Putamen (tissue), 1 donor: ENCODE data around the gene ZNF521.

Experiments used
- DNase-seq: peaks from one replicate; pipeline ENCODE4 v3.0.0-alpha.2; 2016; ENCODE audit warnings: low spot score

ZNF521 gene

GRCh38 chr18:25250474-25250851 is 101.5 kb downstream of the ZNF521 start:
- no peak for DNase-seq

GRCh38 chr18:25248755-25249154 is 103.2 kb downstream of the ZNF521 start:
- DNase-seq = no peak

- DNase-seq = no peak
Measured at GRCh38 chr18:25247725-25248124, 104.2 kb downstream of the ZNF521 start.

DNA sequence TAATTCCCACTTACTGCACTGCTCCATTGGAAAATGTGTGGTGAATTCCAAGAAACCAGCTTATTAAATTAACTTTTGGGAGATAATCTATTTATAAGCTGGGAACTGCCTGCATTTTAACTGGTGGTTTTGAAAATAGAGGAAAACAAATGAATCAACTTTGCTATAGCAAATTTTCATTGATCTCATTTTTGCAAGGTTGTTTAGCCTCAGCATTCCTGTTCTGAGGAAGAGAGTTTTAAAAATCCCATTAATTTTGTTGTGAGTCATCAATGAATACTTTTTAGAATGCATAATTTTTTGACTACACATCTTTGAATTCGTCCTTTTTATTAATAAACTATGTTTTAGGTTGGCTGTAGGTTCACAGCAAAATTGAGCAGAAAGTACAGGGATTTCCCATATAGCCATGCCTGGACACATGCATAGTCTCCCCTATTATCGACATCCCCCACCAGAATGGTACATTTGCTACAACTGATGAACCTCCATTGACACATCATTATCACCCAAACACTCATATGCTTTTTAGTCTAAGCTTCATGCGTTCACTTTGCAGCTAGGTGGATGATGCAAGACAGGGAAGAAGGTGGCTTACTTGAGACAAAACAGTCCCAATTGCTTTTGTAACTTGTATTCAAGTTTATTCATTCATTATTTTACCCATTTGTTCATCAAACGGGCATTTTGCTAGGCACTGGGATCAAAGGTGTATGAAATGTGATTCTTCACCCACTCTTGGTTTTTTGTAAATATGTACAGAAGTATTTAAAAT is 106.9 kb downstream of the ZNF521 start:
- no peak for DNase-seq

GRCh38 chr18:25244170-25244569 is 107.8 kb downstream of the ZNF521 start:
- no peak for DNase-seq

DNA sequence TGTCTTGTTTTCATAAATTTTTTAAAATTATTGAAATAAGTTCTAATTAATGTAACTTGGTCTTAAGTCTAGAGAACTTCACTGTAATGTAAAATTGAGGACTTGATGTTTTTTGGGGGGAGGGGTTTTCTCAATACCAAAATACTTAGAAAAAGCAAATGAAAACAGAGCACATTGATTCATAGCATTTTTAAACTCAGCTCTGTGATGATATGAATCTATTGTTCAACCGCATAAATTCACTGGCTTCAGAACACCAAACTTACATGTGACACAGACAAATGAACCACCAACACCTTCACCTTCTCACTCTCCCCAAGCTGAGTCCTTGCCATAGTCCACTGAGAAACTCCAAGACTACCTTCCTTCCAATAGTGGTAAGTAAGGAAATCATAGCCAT is 108.2 kb downstream of the ZNF521 start:
- no peak for DNase-seq

- DNase-seq = no peak
Measured at GRCh38 chr18:25243257-25243656, 108.7 kb downstream of the ZNF521 start.

DNA sequence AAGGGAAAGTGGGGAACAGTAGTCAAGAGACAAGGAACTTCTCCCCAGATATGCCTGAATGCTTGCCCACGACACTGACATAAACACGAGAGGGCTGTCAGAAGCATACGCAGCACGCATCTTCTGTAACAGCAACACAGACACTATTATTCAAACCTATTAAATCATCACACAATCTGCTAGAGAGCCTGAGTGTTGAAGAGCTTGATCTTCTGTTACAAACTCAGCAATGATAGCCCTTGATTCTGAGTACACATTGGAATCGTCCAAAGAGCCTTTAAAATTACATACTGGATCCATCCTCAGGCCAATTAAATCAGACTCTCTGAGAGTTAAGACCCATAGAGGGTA is 111.6 kb downstream of the ZNF521 start:
- DNase-seq = no peak

GRCh38 chr18:25239581-25240419 is 112.2 kb downstream of the ZNF521 start:
- DNase-seq = no peak

DNA sequence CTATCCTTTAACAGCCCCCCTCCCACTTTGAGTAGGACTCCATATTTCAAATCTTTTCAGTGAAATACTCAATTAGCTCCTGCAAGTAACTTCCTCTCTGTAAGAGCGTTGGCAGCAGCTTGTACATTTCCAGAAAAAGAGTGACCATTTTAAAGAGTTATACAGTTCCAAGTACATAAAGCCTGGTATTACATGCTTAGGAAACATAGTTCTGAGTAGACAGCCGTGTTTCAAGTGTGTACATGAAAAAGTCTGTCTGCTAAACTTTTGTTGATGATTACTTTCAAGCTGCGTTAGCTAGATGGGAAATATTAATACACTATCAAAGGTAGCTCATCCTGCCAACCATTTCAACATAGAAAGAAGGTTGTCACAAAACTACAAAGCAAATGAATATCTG is 112.8 kb downstream of the ZNF521 start:
- DNase-seq = no peak

GRCh38 chr18:25237571-25238267 is 114.2 kb downstream of the ZNF521 start:
- DNase-seq = no peak

DNA sequence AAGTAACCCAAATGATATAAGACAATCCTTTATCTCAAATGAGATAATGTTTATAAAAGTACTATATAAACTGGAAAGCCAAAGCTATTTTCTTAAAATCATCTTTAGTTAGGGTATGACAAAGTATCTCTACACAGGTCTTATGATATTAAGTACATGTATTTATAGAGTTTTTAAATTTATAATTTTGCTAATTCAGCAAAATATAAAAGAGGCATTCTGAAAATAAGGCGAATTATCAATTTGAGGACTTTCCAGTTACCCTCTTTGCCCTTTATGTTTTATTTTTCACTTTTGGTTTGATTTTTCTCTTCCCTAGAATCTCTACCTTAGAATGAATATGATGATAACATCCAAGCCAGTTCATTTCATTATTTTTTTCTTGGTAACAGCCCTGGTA is 115.2 kb downstream of the ZNF521 start:
- DNase-seq = no peak

DNA sequence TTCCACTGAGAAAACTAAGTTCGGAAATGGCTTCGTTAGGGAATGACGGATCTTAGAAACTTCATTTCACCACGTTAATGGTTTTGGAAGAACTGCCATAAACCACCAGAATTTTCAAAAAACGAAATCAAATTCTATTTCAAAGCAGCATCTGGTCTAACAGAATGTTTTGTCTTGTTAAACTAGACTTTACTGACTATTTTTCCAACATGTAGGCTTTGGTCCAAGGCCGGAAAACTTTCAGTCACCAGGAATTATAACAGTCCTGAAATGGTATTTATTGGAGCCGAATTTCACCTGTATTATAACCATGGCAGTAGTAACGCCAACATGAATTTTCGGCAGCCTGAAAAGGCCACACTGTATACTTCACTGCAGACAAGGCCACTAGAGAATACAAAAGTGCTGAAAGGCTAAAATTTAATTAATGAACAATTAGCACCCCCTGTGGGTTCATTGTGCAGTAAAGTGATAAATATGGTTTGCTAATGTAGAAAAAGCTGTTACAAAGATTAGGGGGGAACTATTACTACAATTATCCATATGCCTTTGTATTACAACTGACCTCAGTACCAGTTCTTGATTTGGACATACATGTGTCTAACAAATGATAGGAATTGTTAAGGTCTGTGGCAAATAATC is 116.4 kb downstream of the ZNF521 start:
- no peak for DNase-seq

DNA sequence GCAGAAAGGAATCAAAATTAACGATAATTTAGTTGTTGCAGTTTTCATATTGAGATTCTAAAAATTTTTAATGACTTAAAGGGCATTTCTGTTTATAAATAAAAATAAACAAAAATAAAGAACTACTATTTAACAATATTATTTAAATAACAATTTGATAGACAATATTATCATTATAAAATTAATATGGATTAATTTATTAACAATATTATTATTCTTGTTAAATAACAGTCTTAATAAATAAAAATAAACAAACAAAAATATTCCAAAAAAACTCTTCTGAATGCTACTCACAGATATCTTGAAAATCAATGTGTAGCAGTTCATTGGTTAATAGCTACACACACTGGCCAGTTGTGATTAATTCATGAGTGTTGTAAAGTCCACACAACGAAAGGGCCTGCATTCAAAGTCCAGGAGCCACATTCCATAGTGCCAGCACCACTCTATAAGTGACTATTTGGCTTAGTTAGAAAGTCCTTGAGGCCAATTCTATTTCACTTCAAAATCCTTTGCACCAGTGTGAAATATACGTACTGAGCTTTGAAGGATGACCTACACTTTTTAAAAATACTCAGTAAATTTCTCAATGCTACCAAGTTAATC is 117.1 kb downstream of the ZNF521 start:
- no peak for DNase-seq

DNA sequence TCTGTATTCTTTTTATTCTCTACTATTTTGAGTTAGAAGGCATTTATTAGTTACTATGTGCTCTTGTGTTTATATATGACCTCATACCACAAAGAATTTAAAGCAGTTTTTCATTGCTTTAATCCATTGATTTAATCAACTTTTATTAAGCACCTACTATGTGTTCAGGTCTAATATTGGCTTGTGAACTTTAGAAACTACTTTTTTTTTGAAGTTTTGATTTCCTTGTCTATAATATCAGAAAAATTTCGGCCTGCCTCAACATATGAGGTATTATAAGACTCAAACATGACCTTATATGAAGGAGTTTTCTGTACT is 117.7 kb downstream of the ZNF521 start:
- no peak for DNase-seq

DNA sequence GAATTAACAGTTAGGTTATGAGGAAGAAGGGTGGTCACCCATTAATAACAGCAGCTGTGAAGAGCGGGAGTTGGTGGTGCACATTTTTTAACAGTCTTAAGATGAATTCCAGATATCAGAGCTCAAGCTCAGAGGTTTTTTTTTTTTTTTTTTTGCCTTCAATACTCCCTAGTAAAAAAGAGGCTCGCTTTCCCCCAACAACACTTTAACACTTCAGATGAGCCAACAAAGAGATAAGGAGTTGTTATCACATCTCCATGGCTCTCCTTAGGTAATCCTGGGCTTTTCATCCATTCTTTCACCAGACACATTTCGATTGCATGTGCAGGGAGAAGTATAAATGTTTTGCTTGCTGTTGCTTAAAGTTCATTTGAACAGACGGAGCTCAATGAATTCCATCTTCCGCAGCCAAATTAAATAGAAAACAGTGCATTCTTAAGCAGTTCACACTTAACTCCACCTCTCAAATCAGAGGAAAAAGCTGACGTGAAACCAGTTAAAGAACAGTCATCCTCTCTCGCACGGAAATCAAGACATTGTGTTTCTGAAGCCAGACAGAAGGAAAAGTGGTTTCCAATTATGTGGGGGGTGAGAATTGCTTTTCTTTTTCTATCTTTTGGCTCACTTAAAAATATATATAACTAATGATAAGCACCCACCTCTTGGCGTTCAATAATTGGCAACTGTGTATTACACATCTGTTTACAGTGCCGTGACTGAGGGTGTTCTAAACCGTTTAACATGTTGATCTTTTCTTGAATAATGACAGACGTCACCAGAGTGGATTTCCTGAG is 118.2 kb downstream of the ZNF521 start:
- no peak for DNase-seq

- peak; percentile 14 for DNase-seq
Measured at GRCh38 chr18:25231327-25231691, 120.7 kb downstream of the ZNF521 start.

DNA sequence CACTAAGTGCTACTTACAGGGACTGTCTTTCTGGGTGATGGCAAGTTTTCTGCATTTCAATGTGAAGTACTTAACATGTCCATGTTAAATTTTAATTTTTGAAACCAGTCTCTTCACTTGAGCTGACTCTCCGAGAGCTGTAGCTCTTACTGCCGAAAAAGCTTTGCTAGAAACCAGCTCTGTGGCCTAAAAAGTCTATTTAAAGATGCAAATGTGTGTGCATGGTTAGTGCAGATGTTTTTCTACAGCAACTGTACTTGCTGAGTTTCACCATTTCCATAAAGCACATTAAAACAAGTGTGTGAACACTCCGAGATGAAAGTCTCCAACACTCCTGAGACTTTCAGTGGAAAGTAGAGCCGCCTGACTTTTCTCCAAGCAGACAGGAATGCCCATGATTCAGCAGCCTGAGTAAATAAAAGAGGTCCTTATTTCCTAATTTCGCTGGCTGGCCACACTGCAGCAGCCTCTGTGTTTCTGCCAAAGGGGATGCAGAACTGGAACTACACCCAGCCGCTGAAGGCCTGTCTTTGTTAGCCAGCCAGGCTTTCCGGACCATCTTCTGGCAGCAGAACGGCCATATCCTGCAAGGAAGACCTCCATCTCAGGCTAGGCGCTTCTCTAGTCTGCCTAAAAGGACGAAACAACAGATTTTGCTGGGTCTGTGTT is 121.2 kb downstream of the ZNF521 start:
- DNase-seq = peak; percentile 89

GRCh38 chr18:25229920-25230319 is 122.0 kb downstream of the ZNF521 start:
- DNase-seq = no peak

- no peak for DNase-seq
Measured at GRCh38 chr18:25229081-25229480, 122.9 kb downstream of the ZNF521 start.

DNA sequence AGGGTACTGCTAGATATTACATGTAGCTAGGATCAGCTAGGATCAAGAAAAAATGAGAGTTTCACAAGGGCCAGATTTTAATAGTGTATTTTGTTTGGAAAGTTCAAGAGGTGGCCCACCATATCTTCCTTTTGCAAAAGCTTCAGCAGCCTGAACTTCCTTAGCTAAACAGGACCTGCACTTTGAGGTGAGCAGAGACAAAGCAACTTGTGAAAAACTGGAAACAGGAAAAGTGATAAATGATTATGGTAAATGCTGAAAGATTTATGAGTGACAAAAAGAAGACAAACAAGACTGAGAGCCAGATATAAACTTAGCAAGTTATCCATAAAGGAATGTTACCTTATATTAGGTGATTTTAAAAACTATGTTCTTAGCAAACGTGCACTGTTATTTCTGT is 123.6 kb downstream of the ZNF521 start:
- no peak for DNase-seq
